H1 (cell line): ENCODE data around the gene SPI1. TPM values are rescaled to one million over a fixed set of nuclear protein-coding genes. Genes with fewer than 3 reads are reported as not detected.

Experiments used
- CTCF ChIA-PET: fragments of 300-600 bp; sonication (Branson Sonifier 250); formaldehyde crosslinking; loops from one replicate; lab custom pipeline; 2021; ENCODE audit not compliant: partially characterized antibody; lab: Charles Lee
- POLR2A ChIA-PET: fragments of 300-600 bp; sonication (Branson Sonifier 250); formaldehyde crosslinking; loops from one replicate; lab custom pipeline; 2021; ENCODE audit warnings: inconsistent platforms; ENCODE audit not compliant: partially characterized antibody; lab: Charles Lee
- DNase-seq, 2 experiments: peaks; one replicate each; pipeline versions ENCODE4 v3.0.0 to v3.0.0-alpha.2; 2010 to 2022; ENCODE audit warnings: low spot score in 2 of 2, low read depth in 1 of 2, mixed read lengths in 1 of 2
- FAIRE-seq: peaks from 2 replicates; lab custom pipeline; 2011; peaks lifted over from hg19 to GRCh38; lab: Jason Lieb, UNC
- H2AFZ ChIP-seq: 2 replicates; pipeline ENCODE4 v1.8.1; 2012; ENCODE audit warnings: low read length, inconsistent platforms
- H2AK5ac ChIP-seq: 2 replicates; pipeline ENCODE4 v1.6.1; 2013; ENCODE audit warnings: low read depth, low read length
- H2BK120ac ChIP-seq: replicated peaks from 2 replicates; pipeline ENCODE3; 2013; ENCODE audit warnings: low read depth, low read length, inconsistent platforms
- H2BK12ac ChIP-seq: 2 replicates; pipeline ENCODE4 v1.6.1; 2013; ENCODE audit warnings: low read depth, low read length
- H2BK15ac ChIP-seq: 2 replicates; pipeline ENCODE4 v1.6.1; 2013; ENCODE audit warnings: low read length
- H2BK20ac ChIP-seq: 2 replicates; pipeline ENCODE4 v1.6.1; 2013; ENCODE audit warnings: low read length
- H2BK5ac ChIP-seq: 2 replicates; pipeline ENCODE4 v1.6.1; 2013; ENCODE audit warnings: low read depth, low read length
- H3K14ac ChIP-seq: 2 replicates; pipeline ENCODE4 v1.6.1; 2013; ENCODE audit warnings: inconsistent platforms; ENCODE audit not compliant: insufficient read length
- H3K18ac ChIP-seq: 2 replicates; pipeline ENCODE4 v1.6.1; 2013; ENCODE audit warnings: low read length; ENCODE audit errors: extremely low read depth
- H3K23ac ChIP-seq: 2 replicates; pipeline ENCODE4 v1.6.1; 2013; ENCODE audit warnings: inconsistent platforms; ENCODE audit not compliant: insufficient read length
- H3K23me2 ChIP-seq: 2 replicates; pipeline ENCODE4 v1.6.1; 2013; ENCODE audit warnings: low read depth, low read length
- H3K27ac ChIP-seq: 2 replicates; pipeline ENCODE4 v1.6.1; 2011; ENCODE audit warnings: low read depth, low read length, inconsistent platforms
- H3K27me3 ChIP-seq, 4 experiments: replicated peaks in 1 of 4; 1 replicate in 1 of 4; 2 replicates in 3 of 4; pipeline versions ENCODE4 v1.6.1 to v1.8.1; 2011 to 2013; ENCODE audit warnings: low read length in 3 of 4, mild to moderate bottlenecking in 3 of 4, inconsistent platforms in 2 of 4, mixed read lengths in 2 of 4, moderate library complexity in 1 of 4; ENCODE audit not compliant: control insufficient read depth in 3 of 4, insufficient read depth in 3 of 4; ENCODE audit errors: extremely low read depth in 1 of 4
- H3K36me3 ChIP-seq, 4 experiments: 2 replicates each; pipeline versions ENCODE4 v1.6.1 to v1.8.1; 2011 to 2013; ENCODE audit warnings: mild to moderate bottlenecking in 4 of 4, low read length in 3 of 4, moderate library complexity in 2 of 4, control low read depth in 1 of 4, inconsistent platforms in 1 of 4; ENCODE audit not compliant: insufficient read depth in 4 of 4, control insufficient read depth in 2 of 4
- H3K4ac ChIP-seq: replicated peaks from 2 replicates; pipeline ENCODE3; 2013; ENCODE audit warnings: low read length, low read depth, mixed read lengths, inconsistent platforms; ENCODE audit not compliant: insufficient read length
- H3K4me1 ChIP-seq, 4 experiments: replicated peaks in 1 of 4; 1 replicate in 1 of 4; 2 replicates in 3 of 4; pipeline versions ENCODE4 v1.6.1 to v1.8.1; 2011 to 2013; ENCODE audit warnings: low read length in 3 of 4, inconsistent platforms in 2 of 4, mixed read lengths in 1 of 4; ENCODE audit not compliant: insufficient read depth in 4 of 4, control insufficient read depth in 3 of 4
- H3K4me2 ChIP-seq, 2 experiments: 2 replicates each; pipeline versions ENCODE4 v1.6.1 to v1.8.1; 2011 to 2013; ENCODE audit warnings: low read depth in 2 of 2, low read length in 2 of 2, control low read depth in 1 of 2, inconsistent platforms in 1 of 2, mild to moderate bottlenecking in 1 of 2; ENCODE audit not compliant: insufficient read depth in 1 of 2
- H3K4me3 ChIP-seq, 4 experiments: fragments of 200-600, 300-600 bp in 1 of 4; sonication (generic), shearing (Covaris generic), sonication (Bioruptor Twin) in 1 of 4; 2 replicates each; pipeline versions ENCODE4 v1.5.1 to v1.8.1; 2011 to 2016; ENCODE audit warnings: low read length in 4 of 4, low read depth in 3 of 4, control low read depth in 2 of 4, inconsistent platforms in 2 of 4, mild to moderate bottlenecking in 2 of 4, mixed read lengths in 1 of 4, moderate library complexity in 1 of 4; ENCODE audit not compliant: insufficient read depth in 2 of 4; ENCODE audit errors: extremely low read depth in 1 of 4
- H3K56ac ChIP-seq: replicated peaks from 2 replicates; pipeline ENCODE3; 2013; ENCODE audit warnings: low read depth, mild to moderate bottlenecking, mixed read lengths, low read length, inconsistent platforms; ENCODE audit not compliant: insufficient read length
- H3K79me1 ChIP-seq: 2 replicates; pipeline ENCODE4 v1.6.1; 2013; ENCODE audit warnings: low read depth, low read length, control low read depth
- H3K79me2 ChIP-seq, 2 experiments: 2 replicates each; pipeline versions ENCODE4 v1.6.1 to v1.8.1; 2012 to 2013; ENCODE audit warnings: low read length in 2 of 2, mild to moderate bottlenecking in 2 of 2, inconsistent platforms in 1 of 2; ENCODE audit not compliant: insufficient read depth in 2 of 2, control insufficient read depth in 1 of 2
- H3K9ac ChIP-seq, 4 experiments: replicated peaks in 1 of 4; 1 replicate in 1 of 4; 2 replicates in 3 of 4; pipeline versions ENCODE4 v1.6.1 to v1.8.1; 2011 to 2013; ENCODE audit warnings: low read depth in 3 of 4, low read length in 3 of 4, control low read depth in 2 of 4, mild to moderate bottlenecking in 2 of 4, moderate library complexity in 2 of 4, inconsistent platforms in 1 of 4; ENCODE audit errors: extremely low read depth in 1 of 4
- H3K9me3 ChIP-seq, 2 experiments: 2 replicates each; pipeline versions ENCODE4 v1.6.1 to v1.8.1; 2012 to 2013; ENCODE audit warnings: mild to moderate bottlenecking in 2 of 2, moderate library complexity in 2 of 2, control low read depth in 1 of 2, inconsistent platforms in 1 of 2, low read depth in 1 of 2, low read length in 1 of 2, mixed read lengths in 1 of 2; ENCODE audit not compliant: insufficient read depth in 2 of 2
- H4K20me1 ChIP-seq, 2 experiments: replicated peaks in 1 of 2; 2 replicates each; pipeline versions ENCODE3 to v1.8.1; 2011 to 2013; ENCODE audit warnings: inconsistent platforms in 2 of 2, low read length in 2 of 2, mild to moderate bottlenecking in 1 of 2; ENCODE audit not compliant: insufficient read depth in 2 of 2, control insufficient read depth in 1 of 2
- H4K5ac ChIP-seq: 2 replicates; pipeline ENCODE4 v1.6.1; 2013; ENCODE audit warnings: low read length, low read depth, mixed read lengths, inconsistent platforms; ENCODE audit not compliant: insufficient read length
- H4K8ac ChIP-seq: 2 replicates; pipeline ENCODE4 v1.8.0; 2013; ENCODE audit warnings: mild to moderate bottlenecking, moderate library complexity, low read length, inconsistent platforms; ENCODE audit not compliant: insufficient read depth; ENCODE audit errors: extremely low read depth
- H4K91ac ChIP-seq: replicated peaks from 2 replicates; pipeline ENCODE3; 2013; ENCODE audit warnings: low read length, mixed read lengths, inconsistent platforms; ENCODE audit not compliant: insufficient read length
- ATF3 ChIP-seq: IDR thresholded peaks from 2 replicates; pipeline ENCODE4 v1.6.1; 2011; ENCODE audit warnings: low read depth, mild to moderate bottlenecking, low read length; ENCODE audit not compliant: insufficient read depth
- CHD2 ChIP-seq: IDR thresholded peaks from 2 replicates; pipeline ENCODE4 v1.6.1; 2012; ENCODE audit warnings: low read length, improper control_type of control experiment
- EGR1 ChIP-seq: IDR thresholded peaks from 2 replicates; pipeline ENCODE4 v1.6.1; 2011; ENCODE audit warnings: low read depth, low read length, borderline replicate concordance
- EP300 ChIP-seq, 2 experiments: IDR thresholded peaks; 1 replicate in 1 of 2; 2 replicates in 1 of 2; pipeline ENCODE4 v1.6.1; 2011 to 2012; ENCODE audit warnings: low read depth in 2 of 2, low read length in 2 of 2, mild to moderate bottlenecking in 2 of 2, borderline replicate concordance in 1 of 2, inconsistent platforms in 1 of 2, moderate library complexity in 1 of 2
- GABPA ChIP-seq: IDR thresholded peaks from 2 replicates; pipeline ENCODE4 v1.6.1; 2011; ENCODE audit warnings: mild to moderate bottlenecking, low read length, moderate library complexity, borderline replicate concordance; ENCODE audit not compliant: insufficient read depth
- JUND ChIP-seq: IDR thresholded peaks from 2 replicates; pipeline ENCODE4 v1.6.1; 2011; ENCODE audit warnings: mild to moderate bottlenecking, improper control_type of control experiment, low read length
- KDM5A ChIP-seq: fragments of 200-600 bp; IDR thresholded peaks from 2 replicates; pipeline ENCODE4 v1.7.1; 2012; ENCODE audit warnings: mild to moderate bottlenecking, low read length, inconsistent platforms, mixed read lengths
- PHF8 ChIP-seq: fragments of 200-600 bp; sonication (generic); conservative IDR thresholded peaks from 2 replicates; pipeline ENCODE4 v1.7.1; 2012; ENCODE audit warnings: low read depth, mild to moderate bottlenecking, inconsistent platforms, low read length, moderate library complexity
- POLR2AphosphoS5 ChIP-seq: IDR thresholded peaks from 2 replicates; pipeline ENCODE4 v1.6.1; 2011; ENCODE audit warnings: low read depth, low read length
- RFX5 ChIP-seq: IDR thresholded peaks from 2 replicates; pipeline ENCODE4 v1.6.1; 2011; ENCODE audit warnings: low read depth, low read length, improper control_type of control experiment, borderline replicate concordance
- SIRT6 ChIP-seq: IDR thresholded peaks from one replicate; pipeline ENCODE4 v1.7.1; 2012; ENCODE audit warnings: low read length, inconsistent platforms
- WGBS, 2 experiments: shearing (Covaris generic) in 1 of 2; methylation state at CpG; one replicate each; pipeline versions ENCODE4 v1.1.6 to v1.1.7; 2013 to 2015; ENCODE audit warnings: low lambda C conversion rate in 2 of 2, mixed read lengths in 2 of 2, inconsistent platforms in 1 of 2, low coverage in 1 of 2, missing lambda C conversion rate in 1 of 2; ENCODE audit not compliant: insufficient replicate concordance in 2 of 2, insufficient coverage in 1 of 2, insufficient read length in 1 of 2; ENCODE audit errors: extremely low coverage in 1 of 2, missing lambda C conversion rate in 1 of 2; 5-methylcytosine and 5-hydroxymethylcytosine counted together
- polyA plus RNA-seq, 7 experiments: library from polyadenylated mRNA; depleted of rRNA in 3 of 7; stranded (reverse) in 5 of 7; unstranded in 2 of 7; fragments of >200 nt in 5 of 7; fragments of 200-250 nt in 2 of 7; gene quantifications; 1 replicate in 5 of 7; 2 replicates in 1 of 7; 4 replicates in 1 of 7; pipeline versions ENCODE4 v1.2.1 to v1.2.3, GENCODE V29; 2011 to 2013; ENCODE audit warnings: missing spikeins in 2 of 7, mixed read lengths in 2 of 7
- total RNA-seq: library from RNA; stranded (reverse); fragmentation: NEBNext Ultra II Directional; extraction: Animal tissue kit (Norgen Biotek cat#: 25700); gene quantifications from 2 replicates; pipeline ENCODE4 v1.2.1, GENCODE V29; 2021

SPI1 gene
- total and polyA plus RNA-seq, 2 of the 8 experiments (the other 6 are each of a cell fraction or from before 2014, with no cell fraction given): 0.12 TPM; not detected in 1

GRCh38 chr11:47409440-47410369, 31.4 kb upstream of the SPI1 start:
- H3K4ac ChIP-seq: no peak overlapping the region
- peaks cover 0 to 2% (median 0%) of the 10 kb centered on the region in 4 experiments; a peak in 2 of 8 replicates for H3K36me3 ChIP-seq
- H2BK12ac ChIP-seq: no peak overlapping the region
- ChIA-PET POLR2A (interaction anchor here (0.7 to 12.8 kb wide), 6 partner anchors 9 to 232 kb away, joined by 3 to 140 read pairs (median 4); partner anchors contain the start of genes MTCH2 and PSMC3), CTCF (interaction anchor here (0.6 to 6.2 kb wide), 11 partner anchors 16 to 195 kb away, joined by 3 to 59 read pairs (median 3); partner anchors contain the start of genes DDB2 and PSMC3)
- DNase-seq (no peak), FAIRE-seq (no peak)
- H2AFZ ChIP-seq: no peak overlapping the region
- H4K20me1 ChIP-seq: peaks cover 0 to 6% of the 10 kb centered on the region in 2 experiments
- H3K14ac ChIP-seq: no peak overlapping the region
- no peak overlapping the region for H3K9ac ChIP-seq
- H2BK20ac ChIP-seq: no peak overlapping the region
- no peak overlapping the region for H2BK120ac ChIP-seq
- no peaks in the 10 kb centered on the region for H3K79me1 ChIP-seq
- H2BK15ac ChIP-seq: no peak overlapping the region
- H3K56ac ChIP-seq: no peak overlapping the region
- H3K18ac ChIP-seq: no peak overlapping the region
- peak overlapping the region in 2 of 4 experiments; percentile 56 to 66; a peak in 4 of 8 replicates for H3K4me3 ChIP-seq
- WGBS, 2 experiments: 92% methylated on average over 31 of the region's 31 CpGs; no CpG with 5 or more reads in 1 of the 2 experiments
- no peaks in the 10 kb centered on the region for H3K9me3 ChIP-seq
- no peaks in the 10 kb centered on the region for H3K27me3 ChIP-seq
- no peak overlapping the region for H4K5ac ChIP-seq
- H3K4me1 ChIP-seq: peaks cover 5 to 13% (median 9%) of the 10 kb centered on the region in 4 experiments
- H2BK5ac ChIP-seq: no peak overlapping the region
- H4K91ac ChIP-seq: no peak overlapping the region
- H3K79me2 ChIP-seq: no peaks in the 10 kb centered on the region; a peak in 1 of 4 replicates
- H3K23ac ChIP-seq: no peak overlapping the region
- peak overlapping the region; percentile 18; the same call in 1 of the 2 replicates for H4K8ac ChIP-seq
- no peak overlapping the region for H2AK5ac ChIP-seq
- H3K4me2 ChIP-seq: peak overlapping the region; percentile 76 to 81
- H3K27ac ChIP-seq: no peak overlapping the region
- H3K23me2 ChIP-seq: peaks cover 11% of the 10 kb centered on the region
- no peak for TF ChIP-seq CHD2
- TF ChIP-seq KDM5A: no peak
- TF ChIP-seq JUND: no peak
- TF ChIP-seq RFX5: no peak
- TF ChIP-seq POLR2AphosphoS5: no peak
- no peak for TF ChIP-seq EGR1
- TF ChIP-seq PHF8: no peak
- TF ChIP-seq SIRT6: no peak
- no peak for TF ChIP-seq EP300 (IDR thresholded peaks at IDR 0.05; ENCODE audit: borderline replicate concordance in 1 of 2, low read depth in 2 of 2, low read length in 2 of 2)
- TF ChIP-seq GABPA: no peak
- no peak for TF ChIP-seq ATF3
